Fibroblast of pulmonary artery (primary cell): ENCODE results near the gene PRR33.

Source experiments
- DNase-seq: peaks from one replicate; pipeline ENCODE4 v3.0.0-alpha.2; 2010; ENCODE audit warnings: low read depth
- H3K4me3 ChIP-seq: replicated peaks from 2 replicates; pipeline ENCODE4 v1.5.1; 2011; ENCODE audit warnings: low read depth, mild to moderate bottlenecking, control low read depth, low read length, moderate library complexity
- CTCF ChIP-seq: IDR thresholded peaks from 2 replicates; pipeline ENCODE4 v1.5.1; 2011; ENCODE audit warnings: mild to moderate bottlenecking, control low read depth, low read length, inconsistent platforms; ENCODE audit errors: missing control alignments

PRR33 gene

GRCh38 chr11:1899686-1900085 lies 8.0 kb upstream of the PRR33 start:
- no peak overlapping the region for H3K4me3 ChIP-seq
- no peak for DNase-seq
- TF ChIP-seq CTCF, result no peak

- H3K4me3 ChIP-seq, result no peak overlapping the region
- DNase-seq, result no peak
- no peak for TF ChIP-seq CTCF
Measured at GRCh38 chr11:1899090-1899489, 7.4 kb upstream of the PRR33 start.

GRCh38 chr11:1896923-1897322 lies 5.2 kb upstream of the PRR33 start:
- no peak overlapping the region for H3K4me3 ChIP-seq
- no peak for DNase-seq
- TF ChIP-seq CTCF, result no peak

- no peak for DNase-seq
- TF ChIP-seq CTCF, result no peak
- no peak overlapping the region for H3K4me3 ChIP-seq
Measured at GRCh38 chr11:1896468-1896867, 4.8 kb upstream of the PRR33 start.

GRCh38 chr11:1894759-1895158 lies 3.1 kb upstream of the PRR33 start:
- no peak for DNase-seq
- TF ChIP-seq CTCF, result no peak
- H3K4me3 ChIP-seq, result no peak overlapping the region

GRCh38 chr11:1893581-1894359 lies 2.1 kb upstream of the PRR33 start:
- TF ChIP-seq CTCF, result no peak
- no peak overlapping the region for H3K4me3 ChIP-seq
- DNase-seq, result peak; percentile 50

GRCh38 chr11:1892558-1892957 lies 863 bp upstream of the PRR33 start:
- H3K4me3 ChIP-seq, result no peak overlapping the region
- no peak for DNase-seq
- TF ChIP-seq CTCF, result no peak
